Loucy (cell line): ENCODE results near the gene FBXW9.

Experiments used
- H2AFZ ChIP-seq: fragments of 200-600 bp; sonication (generic); 2 replicates; pipeline ENCODE4 v1.6.0; 2016; ENCODE audit warnings: antibody characterized with exemption, mild to moderate bottlenecking, low read length, moderate library complexity
- H3F3A ChIP-seq: fragments of 200-600 bp; 2 replicates; pipeline ENCODE4 v1.6.0; 2016; ENCODE audit warnings: antibody characterized with exemption, low read depth, mild to moderate bottlenecking
- H3K27me3 ChIP-seq: fragments of 200-600 bp; sonication (generic); 2 replicates; pipeline ENCODE4 v1.6.1; 2014; ENCODE audit warnings: low read length, mild to moderate bottlenecking; ENCODE audit not compliant: insufficient read depth, poor library complexity, severe bottlenecking
- H3K36me3 ChIP-seq: fragments of 200-600 bp; sonication (generic); 2 replicates; pipeline ENCODE4 v1.6.1; 2016; ENCODE audit warnings: low read length; ENCODE audit not compliant: insufficient read depth
- H3K4me1 ChIP-seq: fragments of 200-600 bp; sonication (generic); 2 replicates; pipeline ENCODE4 v1.5.1; 2014; ENCODE audit warnings: low read length, mild to moderate bottlenecking; ENCODE audit not compliant: insufficient read depth, poor library complexity, severe bottlenecking
- H3K4me2 ChIP-seq: fragments of 200-600 bp; sonication (generic); 2 replicates; pipeline ENCODE4 v1.6.0; 2014; ENCODE audit warnings: antibody characterized with exemption, low read length, low read depth, mild to moderate bottlenecking; ENCODE audit not compliant: poor library complexity, severe bottlenecking
- H3K4me3 ChIP-seq: fragments of 200-600 bp; sonication (generic); 2 replicates; pipeline ENCODE4 v1.5.1; 2014; ENCODE audit warnings: low read length, mild to moderate bottlenecking, mixed read lengths; ENCODE audit not compliant: poor library complexity, severe bottlenecking
- H3K79me2 ChIP-seq: fragments of 200-600 bp; sonication (generic); 2 replicates; pipeline ENCODE4 v1.6.1; 2014; ENCODE audit warnings: low read length; ENCODE audit not compliant: insufficient read depth
- H3K9ac ChIP-seq: fragments of 200-600 bp; sonication (generic); 2 replicates; pipeline ENCODE4 v1.6.0; 2014; ENCODE audit warnings: mild to moderate bottlenecking, low read depth, low read length, moderate library complexity; ENCODE audit not compliant: poor library complexity, severe bottlenecking
- H3K9me2 ChIP-seq: fragments of 200-600 bp; sonication (generic); replicated peaks from 2 replicates; pipeline ENCODE4 v1.6.1; 2016; ENCODE audit warnings: low read depth, low read length, mixed read lengths
- H3K9me3 ChIP-seq: fragments of 200-600 bp; sonication (generic); 2 replicates; pipeline ENCODE4 v1.6.1; 2014; ENCODE audit warnings: mild to moderate bottlenecking, antibody characterized with exemption, low read length, low read depth; ENCODE audit not compliant: insufficient read depth
- H4K20me1 ChIP-seq: fragments of 200-600 bp; sonication (generic); 2 replicates; pipeline ENCODE4 v1.6.0; 2014; ENCODE audit warnings: antibody characterized with exemption, low read length, mild to moderate bottlenecking; ENCODE audit not compliant: insufficient read depth, poor library complexity, severe bottlenecking
- EZH2phosphoT487 ChIP-seq: fragments of 200-600 bp; IDR thresholded peaks from 2 replicates; pipeline ENCODE4 v1.6.1; 2018; ENCODE audit warnings: antibody characterized with exemption, mild to moderate bottlenecking, moderate library complexity, borderline replicate concordance
- TF ChIP-seq, protein P1 (sequence below): fragments of 200-600 bp; sonication (generic); conservative IDR thresholded peaks from 2 replicates; pipeline ENCODE4 v1.5.1; 2014; ENCODE audit warnings: mild to moderate bottlenecking, antibody characterized with exemption, low read length

Gene FBXW9

DNA sequence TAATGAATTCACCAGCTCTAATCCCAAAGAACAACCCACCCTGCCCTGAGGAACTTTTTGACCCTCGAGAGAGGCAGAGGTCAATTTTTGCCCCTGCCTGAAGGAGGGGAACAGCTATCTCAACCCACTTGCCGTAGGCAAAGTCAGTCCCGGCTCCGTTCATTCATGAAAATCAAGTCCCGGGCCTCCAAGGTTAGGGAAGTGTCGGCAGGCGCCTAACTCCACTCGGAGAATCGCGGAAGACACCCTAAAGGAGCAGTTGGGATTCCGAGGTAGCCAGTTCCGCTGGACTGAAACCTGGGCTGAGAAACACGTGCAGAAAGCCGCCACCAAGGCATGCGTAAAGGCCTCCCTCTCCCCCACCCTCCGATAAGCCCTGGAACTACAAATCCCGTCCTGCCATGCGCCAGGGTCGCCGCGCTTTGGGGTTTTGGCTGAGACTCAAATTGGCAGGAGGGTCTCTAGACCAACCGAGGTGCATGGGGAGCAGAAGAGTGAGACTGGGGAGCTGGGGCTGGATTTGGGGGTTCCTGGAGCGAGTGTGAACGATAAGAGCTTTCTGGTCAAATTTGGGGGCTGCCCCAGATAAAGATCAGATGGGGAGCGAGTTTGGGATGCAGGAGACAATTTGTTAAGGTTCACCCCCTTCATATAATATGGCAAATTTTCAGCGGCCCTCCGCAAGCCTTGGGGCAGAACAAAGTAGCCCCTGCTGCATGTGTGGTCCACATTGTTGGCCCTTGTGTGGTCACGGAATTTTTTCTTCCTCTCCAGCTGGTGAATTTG is 27.4 kb upstream of the FBXW9 start, which contains the start of gene TNPO2:
TNPO2 (minus strand) TSS at position 292 of the 786 bp plus-strand sequence. CDS start 2,955 bp downstream, outside the sequence.
- no peaks in the 10 kb centered on the region for H3K27me3 ChIP-seq
- H3K4me1 ChIP-seq: peaks cover 26% of the 10 kb centered on the region
- H2AFZ ChIP-seq: peak within 1 kb of the TSS; percentile 88
- H3F3A ChIP-seq: no peaks in the 10 kb centered on the region
- peak within 1 kb of the TSS; percentile 94 for H3K4me3 ChIP-seq
- peak within 1 kb of the TSS; percentile 99 for H3K9ac ChIP-seq
- peaks cover 50% of the 10 kb centered on the region for H3K79me2 ChIP-seq
- H3K36me3 ChIP-seq: peaks cover 17% of the 10 kb centered on the region; the same call in 1 of the 2 replicates
- peaks cover 29% of the 10 kb centered on the region for H4K20me1 ChIP-seq
- TF ChIP-seq, protein P1, sequence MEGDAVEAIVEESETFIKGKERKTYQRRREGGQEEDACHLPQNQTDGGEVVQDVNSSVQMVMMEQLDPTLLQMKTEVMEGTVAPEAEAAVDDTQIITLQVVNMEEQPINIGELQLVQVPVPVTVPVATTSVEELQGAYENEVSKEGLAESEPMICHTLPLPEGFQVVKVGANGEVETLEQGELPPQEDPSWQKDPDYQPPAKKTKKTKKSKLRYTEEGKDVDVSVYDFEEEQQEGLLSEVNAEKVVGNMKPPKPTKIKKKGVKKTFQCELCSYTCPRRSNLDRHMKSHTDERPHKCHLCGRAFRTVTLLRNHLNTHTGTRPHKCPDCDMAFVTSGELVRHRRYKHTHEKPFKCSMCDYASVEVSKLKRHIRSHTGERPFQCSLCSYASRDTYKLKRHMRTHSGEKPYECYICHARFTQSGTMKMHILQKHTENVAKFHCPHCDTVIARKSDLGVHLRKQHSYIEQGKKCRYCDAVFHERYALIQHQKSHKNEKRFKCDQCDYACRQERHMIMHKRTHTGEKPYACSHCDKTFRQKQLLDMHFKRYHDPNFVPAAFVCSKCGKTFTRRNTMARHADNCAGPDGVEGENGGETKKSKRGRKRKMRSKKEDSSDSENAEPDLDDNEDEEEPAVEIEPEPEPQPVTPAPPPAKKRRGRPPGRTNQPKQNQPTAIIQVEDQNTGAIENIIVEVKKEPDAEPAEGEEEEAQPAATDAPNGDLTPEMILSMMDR: no peak
- TF ChIP-seq EZH2phosphoT487: no peak
- H3K9me2 ChIP-seq: no peaks in the 10 kb centered on the region
- H3K4me2 ChIP-seq: peak within 1 kb of the TSS; percentile 95
- no peaks in the 10 kb centered on the region for H3K9me3 ChIP-seq

DNA sequence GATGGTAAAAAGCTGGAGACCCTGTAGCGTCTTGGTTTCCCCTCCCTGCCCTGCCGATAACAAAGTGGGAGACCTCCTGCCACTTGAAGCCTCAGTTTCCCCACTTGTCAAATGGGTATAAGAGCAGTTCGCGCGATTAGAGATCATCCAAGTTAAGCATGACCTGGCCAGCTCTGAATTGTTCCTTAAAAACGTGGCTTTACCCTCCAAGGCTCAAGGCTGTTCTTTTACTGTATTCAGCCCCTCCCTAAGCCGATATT is 26.9 kb upstream of the FBXW9 start:
- peaks cover 51% of the 10 kb centered on the region for H3K79me2 ChIP-seq
- H2AFZ ChIP-seq: peak overlapping the region; percentile 88
- peaks cover 18% of the 10 kb centered on the region; the same call in 1 of the 2 replicates for H3K36me3 ChIP-seq
- H3K4me3 ChIP-seq: peak overlapping the region; percentile 94
- H3K9me2 ChIP-seq: no peaks in the 10 kb centered on the region
- peaks cover 32% of the 10 kb centered on the region for H4K20me1 ChIP-seq
- H3K4me1 ChIP-seq: peaks cover 26% of the 10 kb centered on the region
- H3F3A ChIP-seq: no peaks in the 10 kb centered on the region
- H3K9me3 ChIP-seq: no peaks in the 10 kb centered on the region
- H3K27me3 ChIP-seq: no peaks in the 10 kb centered on the region
- peak overlapping the region; percentile 95 for H3K4me2 ChIP-seq
- H3K9ac ChIP-seq: peak overlapping the region; percentile 99
- TF ChIP-seq, protein P1: no peak
- no peak for TF ChIP-seq EZH2phosphoT487

DNA sequence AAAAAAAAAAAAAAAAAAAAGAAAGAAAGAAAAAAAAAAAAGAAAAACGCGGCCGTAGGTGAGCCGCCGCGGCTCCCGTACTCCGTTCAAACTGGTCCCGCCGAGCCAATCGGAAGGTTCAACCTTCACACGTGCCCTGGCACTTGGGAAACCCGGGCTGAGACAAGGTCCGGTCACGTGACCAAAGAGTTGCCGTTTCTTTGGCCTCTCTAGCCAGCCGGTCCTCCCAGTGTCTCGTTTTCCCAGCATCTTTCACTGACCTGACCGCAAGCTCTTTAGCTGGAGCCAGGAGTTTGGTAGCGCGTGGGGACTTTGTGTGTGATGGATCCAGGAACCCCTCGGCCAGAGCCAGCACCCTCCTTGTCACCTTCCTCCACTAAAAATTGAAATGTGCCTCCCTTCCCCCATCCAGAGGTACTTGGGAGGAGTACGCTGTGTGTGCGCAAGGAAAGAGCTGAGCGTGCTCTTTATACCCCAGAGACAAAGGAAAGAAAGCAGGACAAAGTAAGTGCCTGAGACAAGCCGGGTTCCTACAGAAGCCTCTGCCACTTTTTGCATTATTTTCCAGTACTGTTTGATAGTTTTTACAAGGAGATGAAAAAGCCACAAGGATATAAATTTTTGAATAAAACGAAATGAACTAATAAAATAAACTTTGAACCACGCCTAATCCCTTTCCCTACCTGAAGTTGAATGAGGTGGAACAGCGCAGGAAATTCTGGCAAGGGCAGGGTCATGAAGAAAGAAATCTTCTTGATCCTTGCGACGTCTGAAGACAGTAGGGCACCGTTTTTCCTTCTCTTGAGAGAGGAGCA is 26.3 kb upstream of the FBXW9 start:
- H3K4me2 ChIP-seq: peak overlapping the region; percentile 97
- H3K9me2 ChIP-seq: no peaks in the 10 kb centered on the region
- H3K27me3 ChIP-seq: no peaks in the 10 kb centered on the region
- H3K36me3 ChIP-seq: peaks cover 13% of the 10 kb centered on the region; the same call in 1 of the 2 replicates
- H3K9ac ChIP-seq: peak overlapping the region; percentile 99
- peak overlapping the region; percentile 88 for H2AFZ ChIP-seq
- peaks cover 26% of the 10 kb centered on the region for H3K4me1 ChIP-seq
- no peaks in the 10 kb centered on the region for H3K9me3 ChIP-seq
- H4K20me1 ChIP-seq: peaks cover 32% of the 10 kb centered on the region
- H3K4me3 ChIP-seq: peak overlapping the region; percentile 94
- peaks cover 53% of the 10 kb centered on the region for H3K79me2 ChIP-seq
- H3F3A ChIP-seq: no peaks in the 10 kb centered on the region
- TF ChIP-seq, protein P1: no peak
- TF ChIP-seq EZH2phosphoT487: no peak
